ENCODE measurements around the gene PTPRJ. TPM values are rescaled to one million over a fixed set of nuclear protein-coding genes. Genes with fewer than 3 reads are reported as not detected.

Gene PTPRJ
- total and polyA plus RNA-seq, 3 donors from 2014 or later, result 4.3 to 8.2 (median 6.6) TPM

- TF ChIP-seq POLR2A (IDR thresholded peaks at IDR 0.05) (no peak), CTCF (IDR thresholded peaks at IDR 0.05) (no peak)
- Histone ChIP-seq H3K27me3 (no peaks in the 10 kb centered on the region), H3K4me3 (no peak overlapping the region), H3K27ac (no peak overlapping the region), H3K4me1 (peaks cover 7% of the 10 kb centered on the region), H3K36me3 (ENCODE audit: low read depth, missing control alignments) (no peaks in the 10 kb centered on the region), H3K9me3 (no peaks in the 10 kb centered on the region)
- intact Hi-C loops (cut with DNase I; ENCODE audit: low total_unique reads), result no loop called here
- DNase-seq, result no peak
- 87 to 91% methylated on average over 3 of the region's 3 CpGs for WGBS, 2 donors
Measured at GRCh38 chr11:48062649-48063048, 82.3 kb downstream of the PTPRJ start.

DNA sequence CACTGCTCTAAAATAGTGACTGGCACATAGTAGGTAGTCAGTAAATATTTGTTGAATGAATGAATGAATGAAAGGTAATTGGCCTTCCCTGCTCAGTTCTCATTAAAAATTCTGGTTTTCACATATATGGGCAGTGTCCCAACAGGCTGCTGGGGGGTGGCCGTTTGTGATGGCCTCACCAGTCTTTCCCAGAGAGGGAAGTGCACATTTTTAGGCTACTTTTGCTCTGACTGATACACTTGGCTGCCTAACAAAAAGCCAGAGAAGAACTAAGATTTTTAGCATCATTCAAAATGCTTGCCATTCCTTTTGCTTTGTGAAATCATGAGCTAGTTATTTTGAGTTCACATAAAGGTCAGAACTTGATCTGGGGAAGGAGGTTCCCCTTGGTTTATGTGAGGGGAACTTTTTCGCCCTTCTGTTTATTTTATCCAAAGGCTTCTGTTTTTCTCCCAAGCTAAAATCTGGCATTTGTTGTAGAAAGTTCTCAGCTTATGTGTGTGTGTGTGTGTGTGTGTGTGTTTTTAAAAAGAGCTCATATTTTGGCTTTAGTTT, 83.1 kb downstream of the PTPRJ start:
- intact Hi-C loops (cut with DNase I; ENCODE audit: low total_unique reads), result no loop called here
- Histone ChIP-seq H3K9me3 (no peaks in the 10 kb centered on the region), H3K27me3 (no peaks in the 10 kb centered on the region), H3K36me3 (ENCODE audit: low read depth, missing control alignments) (no peaks in the 10 kb centered on the region), H3K4me1 (peaks cover 7% of the 10 kb centered on the region), H3K4me3 (no peak overlapping the region), H3K27ac (no peak overlapping the region)
- DNase-seq, result no peak
- no peak for TF ChIP-seq CTCF (IDR thresholded peaks at IDR 0.05)
- TF ChIP-seq POLR2A (IDR thresholded peaks at IDR 0.05), result no peak
- 35 to 39% methylated on average over 2 of the region's 2 CpGs for WGBS, 2 donors

GRCh38 chr11:48064306-48064705, 83.9 kb downstream of the PTPRJ start:
- H3K36me3 ChIP-seq (ENCODE audit: low read depth, missing control alignments), result no peaks in the 10 kb centered on the region
- no peaks in the 10 kb centered on the region for H3K9me3 ChIP-seq
- no peak for TF ChIP-seq POLR2A (IDR thresholded peaks at IDR 0.05)
- no peaks in the 10 kb centered on the region for H3K27me3 ChIP-seq
- no peak overlapping the region for H3K4me3 ChIP-seq
- no peak overlapping the region for H3K27ac ChIP-seq
- H3K4me1 ChIP-seq, result peaks cover 7% of the 10 kb centered on the region
- intact Hi-C loops (cut with DNase I; ENCODE audit: low total_unique reads), result no loop called here
- WGBS, 2 donors, result 64 to 69% methylated on average over 8 of the region's 8 CpGs
- DNase-seq, result no peak

- H3K36me3 ChIP-seq (ENCODE audit: low read depth, missing control alignments), result no peaks in the 10 kb centered on the region
- H3K27me3 ChIP-seq, result no peaks in the 10 kb centered on the region
- H3K27ac ChIP-seq, result no peak overlapping the region
- no peaks in the 10 kb centered on the region for H3K9me3 ChIP-seq
- peaks cover 7% of the 10 kb centered on the region for H3K4me1 ChIP-seq
- no peak for DNase-seq
- H3K4me3 ChIP-seq, result no peak overlapping the region
- WGBS, 2 donors, result 80 to 82% methylated on average over 10 of the region's 10 CpGs
- intact Hi-C loops (cut with DNase I; ENCODE audit: low total_unique reads), result no loop called here
- TF ChIP-seq POLR2A (IDR thresholded peaks at IDR 0.05), result no peak
- no peak for TF ChIP-seq CTCF (IDR thresholded peaks at IDR 0.05)
Measured at GRCh38 chr11:48066881-48067800, 86.8 kb downstream of the PTPRJ start.

GRCh38 chr11:48073031-48073861, 92.9 kb downstream of the PTPRJ start:
- Histone ChIP-seq H3K4me1 (no peaks in the 10 kb centered on the region), H3K36me3 (ENCODE audit: low read depth, missing control alignments) (no peaks in the 10 kb centered on the region), H3K9me3 (no peaks in the 10 kb centered on the region), H3K27me3 (no peaks in the 10 kb centered on the region), H3K27ac (no peak overlapping the region), H3K4me3 (no peak overlapping the region)
- 72 to 73% methylated on average over 8 of the region's 8 CpGs for WGBS, 2 donors
- intact Hi-C loops (cut with DNase I; ENCODE audit: low total_unique reads), result no loop called here
- TF ChIP-seq POLR2A (IDR thresholded peaks at IDR 0.05), result no peak
- no peak for TF ChIP-seq CTCF (IDR thresholded peaks at IDR 0.05)
- DNase-seq, result no peak
